Measurements from ENCODE around the gene JARID2. TPM values are rescaled to one million over a fixed set of nuclear protein-coding genes. Genes with fewer than 3 reads are reported as not detected.
A peak's percentile ranks its signal among the peaks of the same experiment; 100 is the strongest.

Gene JARID2
- total and polyA plus RNA-seq, 7 experiments from 2014 or later: 6.9 to 39.6 (median 24.1) TPM

GRCh38 chr6:15369838-15370237, 124.0 kb downstream of the JARID2 start:
- H3K4me1 Mint-ChIP-seq: peaks cover 12 to 49% (median 43%) of the 10 kb centered on the region in 7 donors
- POLR2A ChIA-PET: no interaction called here
- ATAC-seq: no peak
- CTCF ChIA-PET: interaction anchor here (1.2 kb wide), 1 partner anchor 18 kb away, joined by 3 read pairs; no protein-coding TSS in a partner anchor
- H3K36me3 ChIP-seq (ENCODE audit: control insufficient read depth in 2 of 3, insufficient read depth in 3 of 3, low read length in 3 of 3): peaks cover 0 to 2% (median 0%) of the 10 kb centered on the region in 3 experiments
- no peaks in the 10 kb centered on the region for H3K27me3 ChIP-seq (ENCODE audit: control insufficient read depth in 2 of 2, insufficient read depth in 2 of 2, low read length in 2 of 2)
- no peak overlapping the region for H3K4me3 ChIP-seq (ENCODE audit: low read length)
- H3K27me3 Mint-ChIP-seq: no peaks in the 10 kb centered on the region
- H3K4me3 Mint-ChIP-seq: peak overlapping the region in 2 of 10 donors; percentile 6 to 29
- peaks cover 0 to 23% (median 0%) of the 10 kb centered on the region in 5 donors for H3K36me3 Mint-ChIP-seq
- H3K9me3 ChIP-seq (ENCODE audit: control insufficient read depth in 2 of 3, low read length in 3 of 3): no peaks in the 10 kb centered on the region
- intact Hi-C loops (cut with micrococcal nuclease): loop anchor here in 1 of 2 donors (5.0 kb wide), 1 partner anchor 52 kb away; no protein-coding TSS in a partner anchor
- H3K27ac Mint-ChIP-seq: peak overlapping the region in 2 of 9 donors; percentile 1 to 35
- no peak overlapping the region for H3K27ac ChIP-seq (ENCODE audit: low read depth, low read length)
- H3K9me3 Mint-ChIP-seq: no peaks in the 10 kb centered on the region
- peaks cover 5 to 35% of the 10 kb centered on the region in 2 donors for H3K4me1 ChIP-seq (ENCODE audit: control insufficient read depth in 2 of 2, insufficient read depth in 2 of 2, low read length in 2 of 2)
- no peak for DNase-seq

GRCh38 chr6:15370733-15371671, 125.1 kb downstream of the JARID2 start:
- Histone ChIP-seq H3K27me3 (ENCODE audit: control insufficient read depth in 2 of 2, insufficient read depth in 2 of 2, low read length in 2 of 2) (no peaks in the 10 kb centered on the region), H3K4me3 (ENCODE audit: low read length) (no peak overlapping the region), H3K4me1 (ENCODE audit: control insufficient read depth in 2 of 2, insufficient read depth in 2 of 2, low read length in 2 of 2) (peaks cover 5 to 27% of the 10 kb centered on the region in 2 donors), H3K27ac (ENCODE audit: low read depth, low read length) (no peak overlapping the region), H3K36me3 (ENCODE audit: control insufficient read depth in 2 of 3, insufficient read depth in 3 of 3, low read length in 3 of 3) (peaks cover 0 to 2% (median 0%) of the 10 kb centered on the region in 3 experiments), H3K9me3 (ENCODE audit: control insufficient read depth in 2 of 3, low read length in 3 of 3) (no peaks in the 10 kb centered on the region)
- H3K4me3 Mint-ChIP-seq: no peak overlapping the region
- peak overlapping the region in 2 of 9 donors; percentile 9 to 38 for H3K27ac Mint-ChIP-seq
- peaks cover 19 to 50% (median 40%) of the 10 kb centered on the region in 7 donors for H3K4me1 Mint-ChIP-seq
- POLR2A ChIA-PET: no interaction called here
- intact Hi-C loops (cut with micrococcal nuclease): no loop called here
- CTCF ChIA-PET: no interaction called here
- H3K36me3 Mint-ChIP-seq: peaks cover 0 to 29% (median 6%) of the 10 kb centered on the region in 5 donors
- ATAC-seq (no peak), DNase-seq (no peak)
- H3K27me3 Mint-ChIP-seq: no peaks in the 10 kb centered on the region
- H3K9me3 Mint-ChIP-seq: no peaks in the 10 kb centered on the region

- Histone ChIP-seq H3K4me1 (ENCODE audit: control insufficient read depth in 2 of 2, insufficient read depth in 2 of 2, low read length in 2 of 2) (peaks cover 0 to 27% of the 10 kb centered on the region in 2 donors), H3K27me3 (ENCODE audit: control insufficient read depth in 2 of 2, insufficient read depth in 2 of 2, low read length in 2 of 2) (no peaks in the 10 kb centered on the region), H3K27ac (ENCODE audit: low read depth, low read length) (no peak overlapping the region), H3K9me3 (ENCODE audit: control insufficient read depth in 2 of 3, low read length in 3 of 3) (no peaks in the 10 kb centered on the region), H3K4me3 (ENCODE audit: low read length) (no peak overlapping the region), H3K36me3 (ENCODE audit: control insufficient read depth in 2 of 3, insufficient read depth in 3 of 3, low read length in 3 of 3) (peaks cover 0 to 4% (median 2%) of the 10 kb centered on the region in 3 experiments)
- no peak for ATAC-seq
- ChIA-PET POLR2A (no interaction called here), CTCF (no interaction called here)
- intact Hi-C loops (cut with micrococcal nuclease): no loop called here
- Mint-ChIP-seq H3K27me3 (no peaks in the 10 kb centered on the region), H3K27ac (no peak overlapping the region), H3K9me3 (peaks cover 0 to 5% (median 0%) of the 10 kb centered on the region in 11 donors), H3K4me3 (no peak overlapping the region), H3K4me1 (peaks cover 24 to 52% (median 36%) of the 10 kb centered on the region in 7 donors), H3K36me3 (peaks cover 6 to 33% (median 15%) of the 10 kb centered on the region in 5 donors)
- DNase-seq: no peak
Observed at GRCh38 chr6:15372932-15373331, 127.1 kb downstream of the JARID2 start.

- Mint-ChIP-seq H3K27ac (no peak overlapping the region), H3K4me3 (no peak overlapping the region), H3K4me1 (peaks cover 35 to 59% (median 47%) of the 10 kb centered on the region in 7 donors), H3K27me3 (no peaks in the 10 kb centered on the region), H3K36me3 (peaks cover 6 to 24% (median 15%) of the 10 kb centered on the region in 5 donors), H3K9me3 (peaks cover 0 to 5% (median 0%) of the 10 kb centered on the region in 11 donors)
- H3K9me3 ChIP-seq (ENCODE audit: control insufficient read depth in 2 of 3, low read length in 3 of 3): no peaks in the 10 kb centered on the region
- DNase-seq (no peak), ATAC-seq (no peak)
- H3K4me3 ChIP-seq (ENCODE audit: low read length): no peak overlapping the region
- ChIA-PET POLR2A (interaction anchor here (0.6 kb wide), 1 partner anchor 76 kb away, joined by 5 read pairs; no protein-coding TSS in a partner anchor), CTCF (no interaction called here)
- H3K36me3 ChIP-seq (ENCODE audit: control insufficient read depth in 2 of 3, insufficient read depth in 3 of 3, low read length in 3 of 3): peaks cover 0 to 4% (median 2%) of the 10 kb centered on the region in 3 experiments
- intact Hi-C loops (cut with micrococcal nuclease): no loop called here
- no peak overlapping the region for H3K27ac ChIP-seq (ENCODE audit: low read depth, low read length)
- H3K4me1 ChIP-seq (ENCODE audit: control insufficient read depth in 2 of 2, insufficient read depth in 2 of 2, low read length in 2 of 2): peaks cover 0 to 28% of the 10 kb centered on the region in 2 donors
- H3K27me3 ChIP-seq (ENCODE audit: control insufficient read depth in 2 of 2, insufficient read depth in 2 of 2, low read length in 2 of 2): no peaks in the 10 kb centered on the region
Observed at GRCh38 chr6:15374119-15374518, 128.2 kb downstream of the JARID2 start.

- intact Hi-C loops (cut with micrococcal nuclease): no loop called here
- ATAC-seq (no peak), DNase-seq (no peak)
- Histone ChIP-seq H3K4me3 (ENCODE audit: low read length) (no peak overlapping the region), H3K27me3 (ENCODE audit: control insufficient read depth in 2 of 2, insufficient read depth in 2 of 2, low read length in 2 of 2) (no peaks in the 10 kb centered on the region), H3K27ac (ENCODE audit: low read depth, low read length) (no peak overlapping the region), H3K4me1 (ENCODE audit: control insufficient read depth in 2 of 2, insufficient read depth in 2 of 2, low read length in 2 of 2) (peaks cover 3 to 21% of the 10 kb centered on the region in 2 donors), H3K9me3 (ENCODE audit: control insufficient read depth in 2 of 3, low read length in 3 of 3) (no peaks in the 10 kb centered on the region), H3K36me3 (ENCODE audit: control insufficient read depth in 2 of 3, insufficient read depth in 3 of 3, low read length in 3 of 3) (peaks cover 0 to 4% (median 2%) of the 10 kb centered on the region in 3 experiments)
- Mint-ChIP-seq H3K27ac (no peak overlapping the region), H3K4me1 (peaks cover 34 to 60% (median 48%) of the 10 kb centered on the region in 7 donors), H3K27me3 (no peaks in the 10 kb centered on the region), H3K36me3 (peaks cover 6 to 20% (median 15%) of the 10 kb centered on the region in 5 donors), H3K9me3 (peaks cover 0 to 5% (median 0%) of the 10 kb centered on the region in 11 donors), H3K4me3 (no peak overlapping the region)
- POLR2A ChIA-PET: no interaction called here
- CTCF ChIA-PET: no interaction called here
Observed at GRCh38 chr6:15375018-15375417, 129.1 kb downstream of the JARID2 start.

- no peak overlapping the region for H3K27ac Mint-ChIP-seq
Observed at GRCh38 chr6:15375638-15376290, 129.9 kb downstream of the JARID2 start.

More at GRCh38 chr6:15375638-15376290, 129.9 kb downstream of the JARID2 start:
- no peak for DNase-seq
- no peak overlapping the region for H3K27ac ChIP-seq (ENCODE audit: low read depth, low read length)
- H3K4me1 ChIP-seq (ENCODE audit: control insufficient read depth in 2 of 2, insufficient read depth in 2 of 2, low read length in 2 of 2): peaks cover 3 to 21% of the 10 kb centered on the region in 2 donors
- intact Hi-C loops (cut with micrococcal nuclease): no loop called here
- no peaks in the 10 kb centered on the region for H3K9me3 ChIP-seq (ENCODE audit: control insufficient read depth in 2 of 3, low read length in 3 of 3)
- CTCF ChIA-PET: no interaction called here
- H3K36me3 ChIP-seq (ENCODE audit: control insufficient read depth in 2 of 3, insufficient read depth in 3 of 3, low read length in 3 of 3): peaks cover 0 to 4% (median 2%) of the 10 kb centered on the region in 3 experiments
- H3K4me3 ChIP-seq (ENCODE audit: low read length): no peak overlapping the region
- Mint-ChIP-seq H3K36me3 (peaks cover 6 to 20% (median 19%) of the 10 kb centered on the region in 5 donors), H3K4me3 (peak overlapping the region in 1 of 10 donors; percentile 15), H3K9me3 (peaks cover 0 to 5% (median 0%) of the 10 kb centered on the region in 11 donors), H3K27me3 (no peaks in the 10 kb centered on the region), H3K4me1 (peaks cover 37 to 61% (median 52%) of the 10 kb centered on the region in 7 donors)
- H3K27me3 ChIP-seq (ENCODE audit: control insufficient read depth in 2 of 2, insufficient read depth in 2 of 2, low read length in 2 of 2): no peaks in the 10 kb centered on the region
- POLR2A ChIA-PET: interaction anchor here (0.6 kb wide), 1 partner anchor 58 kb away, joined by 3 read pairs; no protein-coding TSS in a partner anchor
- no peak for ATAC-seq
